H9 (cell line): Measurements from ENCODE around the gene LCNL1. TPM values are rescaled to one million over a fixed set of nuclear protein-coding genes. Genes with fewer than 3 reads are reported as not detected.

Source experiments
- DNase-seq: peaks from one replicate; pipeline ENCODE4 v3.0.0-alpha.2; 2017
- H2AFZ ChIP-seq: one replicate; pipeline ENCODE4 v1.6.1; 2013; ENCODE audit warnings: mild to moderate bottlenecking, low read length, control low read depth, moderate library complexity
- H2AK5ac ChIP-seq: 2 replicates; pipeline ENCODE4 v1.6.1; 2013; ENCODE audit warnings: low read length, control low read depth, mixed read lengths; ENCODE audit not compliant: insufficient read length
- H2BK120ac ChIP-seq: one replicate; pipeline ENCODE4 v1.6.1; 2013; ENCODE audit warnings: low read depth, mild to moderate bottlenecking, low read length, control low read depth, inconsistent platforms; ENCODE audit not compliant: poor library complexity, severe bottlenecking
- H2BK12ac ChIP-seq: 2 replicates; pipeline ENCODE4 v1.6.1; 2013; ENCODE audit warnings: low read length, control low read depth, mixed read lengths, low read depth; ENCODE audit not compliant: insufficient read length
- H2BK15ac ChIP-seq: 2 replicates; pipeline ENCODE4 v1.6.1; 2013; ENCODE audit warnings: low read depth, low read length, control low read depth
- H2BK20ac ChIP-seq: one replicate; pipeline ENCODE4 v1.6.1; 2013; ENCODE audit warnings: low read depth, mild to moderate bottlenecking, low read length, control low read depth, inconsistent platforms; ENCODE audit not compliant: poor library complexity, severe bottlenecking
- H2BK5ac ChIP-seq: 2 replicates; pipeline ENCODE4 v1.6.1; 2013; ENCODE audit warnings: low read length, control low read depth, mixed read lengths; ENCODE audit not compliant: insufficient read length
- H3K14ac ChIP-seq: 2 replicates; pipeline ENCODE4 v1.6.1; 2013; ENCODE audit warnings: low read length, control low read depth; ENCODE audit not compliant: insufficient read depth
- H3K18ac ChIP-seq: 2 replicates; pipeline ENCODE4 v1.6.1; 2013; ENCODE audit warnings: low read depth, mild to moderate bottlenecking, mixed read lengths, low read length, control low read depth; ENCODE audit not compliant: insufficient read length
- H3K23ac ChIP-seq: 2 replicates; pipeline ENCODE4 v1.6.1; 2013; ENCODE audit warnings: low read length, control low read depth, mixed read lengths, low read depth; ENCODE audit not compliant: insufficient read length
- H3K23me2 ChIP-seq: 2 replicates; pipeline ENCODE4 v1.6.1; 2013; ENCODE audit warnings: low read depth, mild to moderate bottlenecking, mixed read lengths, low read length, control low read depth; ENCODE audit not compliant: insufficient read length, poor library complexity, severe bottlenecking
- H3K27ac ChIP-seq: 2 replicates; pipeline ENCODE4 v1.5.1; 2013; ENCODE audit warnings: low read length, control low read depth, mixed read lengths, low read depth; ENCODE audit not compliant: insufficient read length
- H3K27me3 ChIP-seq: 2 replicates; pipeline ENCODE4 v1.6.1; 2013; ENCODE audit warnings: low read length, control low read depth, inconsistent platforms; ENCODE audit not compliant: insufficient read depth
- H3K4ac ChIP-seq: 2 replicates; pipeline ENCODE4 v1.6.1; 2013; ENCODE audit warnings: low read depth, mild to moderate bottlenecking, control low read depth, inconsistent platforms, low read length, moderate library complexity
- H3K4me1 ChIP-seq: 2 replicates; pipeline ENCODE4 v1.6.1; 2013; ENCODE audit warnings: low read length, control low read depth, inconsistent platforms; ENCODE audit not compliant: insufficient read depth
- H3K4me2 ChIP-seq: 2 replicates; pipeline ENCODE4 v1.6.1; 2013; ENCODE audit warnings: low read length, control low read depth, mixed read lengths; ENCODE audit not compliant: insufficient read length, insufficient read depth
- H3K56ac ChIP-seq: 2 replicates; pipeline ENCODE4 v1.6.1; 2013; ENCODE audit warnings: low read depth, mild to moderate bottlenecking, mixed read lengths, low read length, control low read depth; ENCODE audit not compliant: insufficient read length
- H3K79me1 ChIP-seq: 2 replicates; pipeline ENCODE4 v1.6.1; 2013; ENCODE audit warnings: low read depth, mild to moderate bottlenecking, moderate library complexity, low read length, control low read depth, inconsistent platforms; ENCODE audit not compliant: insufficient read depth, poor library complexity, severe bottlenecking
- H3K79me2 ChIP-seq: 2 replicates; pipeline ENCODE4 v1.6.1; 2013; ENCODE audit warnings: low read length, control low read depth, inconsistent platforms; ENCODE audit not compliant: insufficient read depth
- H3K9ac ChIP-seq: 2 replicates; pipeline ENCODE4 v1.6.1; 2013; ENCODE audit warnings: low read length, control low read depth, mixed read lengths; ENCODE audit not compliant: insufficient read length; ENCODE audit errors: extremely low read depth
- H3K9me3 ChIP-seq: one replicate; pipeline ENCODE4 v1.6.1; 2013; ENCODE audit warnings: low read depth, low read length, inconsistent platforms; ENCODE audit not compliant: control insufficient read depth
- H3T11ph ChIP-seq: one replicate; pipeline ENCODE4 v1.6.1; 2013; ENCODE audit warnings: mild to moderate bottlenecking, low read length, control low read depth, inconsistent platforms
- H4K20me1 ChIP-seq: one replicate; pipeline ENCODE4 v1.6.1; 2013; ENCODE audit not compliant: control insufficient read depth, insufficient read length, insufficient read depth
- H4K5ac ChIP-seq: 2 replicates; pipeline ENCODE4 v1.6.1; 2013; ENCODE audit warnings: low read depth, mild to moderate bottlenecking, mixed read lengths, low read length, control low read depth; ENCODE audit not compliant: insufficient read length
- H4K8ac ChIP-seq: replicated peaks from 2 replicates; pipeline ENCODE4 v1.6.1; 2013; ENCODE audit warnings: low read length, control low read depth, mixed read lengths, low read depth; ENCODE audit not compliant: insufficient read length
- H4K91ac ChIP-seq: 2 replicates; pipeline ENCODE4 v1.6.1; 2013; ENCODE audit warnings: low read depth, mild to moderate bottlenecking, moderate library complexity, mixed read lengths, low read length, control low read depth; ENCODE audit not compliant: insufficient read length
- H3K27ac Mint-ChIP-seq, 3 experiments: 2 replicates in 2 of 3; 3 replicates in 1 of 3; pipeline ENCODE4 v1.8.0; 2020 to 2021; ENCODE audit warnings: mixed read lengths in 3 of 3, mild to moderate bottlenecking in 1 of 3, moderate library complexity in 1 of 3
- H3K27me3 Mint-ChIP-seq: 2 replicates; pipeline ENCODE4 v1.8.0; 2021; ENCODE audit warnings: low read depth, mild to moderate bottlenecking, moderate library complexity, mixed read lengths
- H3K36me3 Mint-ChIP-seq, 3 experiments: 2 replicates in 2 of 3; 3 replicates in 1 of 3; pipeline ENCODE4 v1.8.0; 2020 to 2021; ENCODE audit warnings: low read depth in 3 of 3, mixed read lengths in 3 of 3; ENCODE audit not compliant: insufficient read depth in 1 of 3
- H3K4me1 Mint-ChIP-seq, 2 experiments: 2 replicates each; pipeline ENCODE4 v1.8.0; 2020; ENCODE audit warnings: mixed read lengths in 2 of 2
- H3K4me3 Mint-ChIP-seq, 2 experiments: 2 replicates in 1 of 2; 3 replicates in 1 of 2; pipeline ENCODE4 v1.8.0; 2020 to 2021; ENCODE audit warnings: mild to moderate bottlenecking in 2 of 2, mixed read lengths in 2 of 2, moderate library complexity in 1 of 2
- H3K9me3 Mint-ChIP-seq, 2 experiments: 2 replicates in 1 of 2; 3 replicates in 1 of 2; pipeline ENCODE4 v1.8.0; 2020; ENCODE audit warnings: mild to moderate bottlenecking in 2 of 2, mixed read lengths in 2 of 2, moderate library complexity in 1 of 2
- WGBS: extraction: QIAGEN DNeasy Blood & Tissue Kit; methylation state at CpG from one replicate; pipeline ENCODE4 v1.1.7; 2013; ENCODE audit warnings: missing lambda C conversion rate, low lambda C conversion rate, mixed read lengths; ENCODE audit not compliant: insufficient read length; ENCODE audit errors: extremely low coverage; 5-methylcytosine and 5-hydroxymethylcytosine counted together
- total RNA-seq: library from RNA; stranded (reverse); gene quantifications from 2 replicates; pipeline ENCODE4 v1.2.1, GENCODE V29; 2021
- TF ChIP-seq, protein P1 (sequence below): fragments of 200-600 bp; sonication (generic); conservative IDR thresholded peaks from 3 replicates; pipeline ENCODE4 v1.8.0; 2021; ENCODE audit warnings: antibody characterized with exemption, mild to moderate bottlenecking

LCNL1 gene
- total RNA-seq, 1 experiment from 2014 or later, result 0.20 TPM

DNA sequence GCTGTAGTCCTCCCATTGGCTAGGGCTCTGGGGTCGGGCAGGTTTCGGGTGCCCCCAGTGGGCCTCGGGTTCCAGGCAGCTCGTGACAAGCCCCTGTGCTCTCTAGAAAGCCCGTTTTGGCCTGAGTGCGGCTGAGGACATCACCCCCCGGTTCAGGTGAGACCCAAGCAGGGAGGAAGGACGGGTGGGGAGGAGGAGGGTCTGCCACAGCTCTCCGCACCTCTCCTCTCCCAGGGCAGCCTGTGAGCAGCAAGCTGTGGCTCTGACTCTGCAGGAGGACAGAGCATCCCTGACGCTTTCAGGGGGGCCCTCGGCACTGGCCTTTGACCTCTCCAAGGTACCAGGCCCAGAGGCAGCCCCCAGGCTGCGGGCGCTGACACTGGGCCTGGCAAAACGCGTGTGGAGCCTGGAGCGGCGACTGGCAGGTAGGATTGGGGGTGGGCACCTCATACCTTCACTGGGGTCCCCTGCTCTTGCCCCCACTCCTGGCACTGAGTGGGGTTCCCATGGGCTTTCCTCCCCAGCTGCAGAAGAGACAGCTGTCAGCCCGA lies 10.1 kb downstream of the LCNL1 start:
- Mint-ChIP-seq H3K9me3 (peaks cover 9 to 10% of the 10 kb centered on the region in 2 experiments; a peak in 3 of 5 replicates), H3K4me3 (peak overlapping the region; percentile 81 to 89), H3K27me3 (peaks cover 26% of the 10 kb centered on the region), H3K27ac (no peak overlapping the region), H3K36me3 (peaks cover 2 to 8% (median 2%) of the 10 kb centered on the region in 3 experiments; a peak in 5 of 7 replicates), H3K4me1 (peaks cover 10 to 12% of the 10 kb centered on the region in 2 experiments)
- H2BK5ac ChIP-seq, result no peak overlapping the region
- H2BK12ac ChIP-seq, result no peak overlapping the region
- H3K79me1 ChIP-seq, result no peaks in the 10 kb centered on the region
- no peak overlapping the region for H2BK15ac ChIP-seq
- no peak overlapping the region for H3K23ac ChIP-seq
- H3K79me2 ChIP-seq, result no peaks in the 10 kb centered on the region
- no peak overlapping the region for H2BK120ac ChIP-seq
- peaks cover 6% of the 10 kb centered on the region for H3K23me2 ChIP-seq
- H3K4me1 ChIP-seq, result no peaks in the 10 kb centered on the region
- H2AK5ac ChIP-seq, result no peak overlapping the region
- H3K18ac ChIP-seq, result no peak overlapping the region
- H3K4ac ChIP-seq, result no peak overlapping the region
- H3K9me3 ChIP-seq, result no peaks in the 10 kb centered on the region
- H3K14ac ChIP-seq, result no peak overlapping the region
- no peaks in the 10 kb centered on the region for H4K20me1 ChIP-seq
- H3T11ph ChIP-seq, result no peak overlapping the region
- peak overlapping the region; percentile 40 for H3K9ac ChIP-seq
- H3K4me2 ChIP-seq, result peak overlapping the region; percentile 66
- no peak for DNase-seq
- no CpG with 5 or more reads among the region's 18 CpGs for WGBS
- H2BK20ac ChIP-seq, result no peak overlapping the region
- no peak overlapping the region for H4K8ac ChIP-seq
- H4K91ac ChIP-seq, result no peak overlapping the region
- no peak overlapping the region for H3K56ac ChIP-seq
- TF ChIP-seq, protein P1, sequence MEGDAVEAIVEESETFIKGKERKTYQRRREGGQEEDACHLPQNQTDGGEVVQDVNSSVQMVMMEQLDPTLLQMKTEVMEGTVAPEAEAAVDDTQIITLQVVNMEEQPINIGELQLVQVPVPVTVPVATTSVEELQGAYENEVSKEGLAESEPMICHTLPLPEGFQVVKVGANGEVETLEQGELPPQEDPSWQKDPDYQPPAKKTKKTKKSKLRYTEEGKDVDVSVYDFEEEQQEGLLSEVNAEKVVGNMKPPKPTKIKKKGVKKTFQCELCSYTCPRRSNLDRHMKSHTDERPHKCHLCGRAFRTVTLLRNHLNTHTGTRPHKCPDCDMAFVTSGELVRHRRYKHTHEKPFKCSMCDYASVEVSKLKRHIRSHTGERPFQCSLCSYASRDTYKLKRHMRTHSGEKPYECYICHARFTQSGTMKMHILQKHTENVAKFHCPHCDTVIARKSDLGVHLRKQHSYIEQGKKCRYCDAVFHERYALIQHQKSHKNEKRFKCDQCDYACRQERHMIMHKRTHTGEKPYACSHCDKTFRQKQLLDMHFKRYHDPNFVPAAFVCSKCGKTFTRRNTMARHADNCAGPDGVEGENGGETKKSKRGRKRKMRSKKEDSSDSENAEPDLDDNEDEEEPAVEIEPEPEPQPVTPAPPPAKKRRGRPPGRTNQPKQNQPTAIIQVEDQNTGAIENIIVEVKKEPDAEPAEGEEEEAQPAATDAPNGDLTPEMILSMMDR, result no peak
- H3K27ac ChIP-seq, result no peak overlapping the region
- H2AFZ ChIP-seq, result no peak overlapping the region
- no peak overlapping the region for H4K5ac ChIP-seq
- no peaks in the 10 kb centered on the region for H3K27me3 ChIP-seq
